Measurements from ENCODE around the gene ROS1.
"Not testable (repeated sequence)": the region's sequence is repeated elsewhere in the genome, so short reads cannot be mapped to it uniquely, and the experiment has no call there.

ROS1 gene

GRCh38 chr6:117425431-117426153 is at the start of gene ROS1:
Gene ROS1, minus strand, starts transcription at chr6:117425942. Its CDS starts 286 bp downstream, at chr6:117425656.
- DNase-seq = no peak

- no peak for DNase-seq
These were observed 47.7 kb upstream of the ROS1 start for GRCh38 chr6:117473401-117473800.

GRCh38 chr6:117472667-117473066 is 46.9 kb upstream of the ROS1 start:
- no peak for DNase-seq

- no peak for DNase-seq
These were observed 44.0 kb upstream of the ROS1 start for GRCh38 chr6:117469791-117470190.

GRCh38 chr6:117469356-117469755 is 43.6 kb upstream of the ROS1 start:
- DNase-seq = no peak

- DNase-seq = not testable (repeated sequence)
These were observed 42.8 kb upstream of the ROS1 start for GRCh38 chr6:117468527-117468926.

GRCh38 chr6:117467876-117468275 is 42.1 kb upstream of the ROS1 start:
- DNase-seq = no peak

- no peak for DNase-seq
These were observed 39.9 kb upstream of the ROS1 start for GRCh38 chr6:117465691-117466090.

GRCh38 chr6:117464700-117465099 is 39.0 kb upstream of the ROS1 start:
- no peak for DNase-seq

GRCh38 chr6:117463762-117464665 is 38.3 kb upstream of the ROS1 start:
- peak; percentile 29 for DNase-seq

GRCh38 chr6:117459204-117459944 is 33.6 kb upstream of the ROS1 start:
- DNase-seq = no peak

GRCh38 chr6:117456998-117457397 is 31.3 kb upstream of the ROS1 start:
- no peak for DNase-seq

GRCh38 chr6:117456250-117456649 is 30.5 kb upstream of the ROS1 start:
- DNase-seq = no peak

GRCh38 chr6:117451671-117452070 is 25.9 kb upstream of the ROS1 start:
- DNase-seq = no peak

- DNase-seq = peak; percentile 72
These were observed 24.1 kb upstream of the ROS1 start for GRCh38 chr6:117449549-117450439.

GRCh38 chr6:117448732-117449485 is 23.2 kb upstream of the ROS1 start:
- DNase-seq = no peak

GRCh38 chr6:117448011-117448410 is 22.3 kb upstream of the ROS1 start:
- DNase-seq = no peak

- no peak for DNase-seq
These were observed 21.1 kb upstream of the ROS1 start for GRCh38 chr6:117446861-117447260.

- no peak for DNase-seq
These were observed 18.9 kb upstream of the ROS1 start for GRCh38 chr6:117444600-117444999.

- DNase-seq = not testable (repeated sequence)
These were observed 16.6 kb upstream of the ROS1 start for GRCh38 chr6:117442313-117442712.

GRCh38 chr6:117441824-117442264 is 16.1 kb upstream of the ROS1 start:
- DNase-seq = no peak
